Hematopoietic multipotent progenitor cell treated with erythropoietin and hydrocortisone succinate and interleukin-3 and kit ligand, for 6 days (in vitro differentiated cells): ENCODE measurements around the gene BTG2.

Source experiments
- DNase-seq: peaks from one replicate; pipeline ENCODE4 v3.0.0-alpha.2; 2015

BTG2 gene

GRCh38 chr1:203320591-203321272, 15.4 kb downstream of the BTG2 start:
- DNase-seq: peak; percentile 82

GRCh38 chr1:203321273-203322052, 16.1 kb downstream of the BTG2 start:
- DNase-seq: no peak

DNA sequence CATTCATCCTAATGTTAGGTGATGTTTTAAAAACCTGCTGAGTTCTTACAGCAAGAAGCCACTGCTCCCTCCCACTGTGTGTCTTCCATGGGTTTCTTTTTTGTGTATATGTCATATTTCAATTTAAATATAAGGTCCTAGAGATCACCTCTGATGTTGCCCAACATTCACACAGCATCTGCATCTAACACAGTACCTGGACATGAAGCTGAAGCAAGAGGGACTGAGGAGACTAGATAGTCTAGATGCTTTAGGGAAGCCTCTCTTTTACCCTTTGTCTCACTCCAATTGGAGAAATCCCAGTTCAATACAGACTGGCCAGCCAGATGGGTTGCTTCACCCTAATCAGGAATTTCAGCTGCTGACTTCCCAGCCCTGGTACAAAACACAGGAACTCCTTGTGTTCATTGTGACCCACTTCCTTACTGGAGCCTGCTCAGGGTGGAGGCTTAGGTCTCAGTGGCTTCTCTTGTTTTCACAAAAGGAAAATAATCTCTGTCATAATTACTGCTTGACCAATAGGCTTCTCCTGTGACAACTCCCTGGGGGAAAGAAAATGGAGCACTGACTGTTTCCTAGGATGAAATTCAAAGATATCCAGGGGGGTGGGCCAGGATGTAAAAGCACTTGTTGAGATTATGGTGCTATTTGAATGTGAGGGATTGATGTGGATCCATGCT, 17.3 kb downstream of the BTG2 start:
- DNase-seq: no peak

- no peak for DNase-seq
These were observed 18.3 kb downstream of the BTG2 start for GRCh38 chr1:203323587-203323986.

- no peak for DNase-seq
These were observed 19.0 kb downstream of the BTG2 start for GRCh38 chr1:203324105-203325025.

GRCh38 chr1:203325026-203325417, 19.7 kb downstream of the BTG2 start:
- DNase-seq: no peak

DNA sequence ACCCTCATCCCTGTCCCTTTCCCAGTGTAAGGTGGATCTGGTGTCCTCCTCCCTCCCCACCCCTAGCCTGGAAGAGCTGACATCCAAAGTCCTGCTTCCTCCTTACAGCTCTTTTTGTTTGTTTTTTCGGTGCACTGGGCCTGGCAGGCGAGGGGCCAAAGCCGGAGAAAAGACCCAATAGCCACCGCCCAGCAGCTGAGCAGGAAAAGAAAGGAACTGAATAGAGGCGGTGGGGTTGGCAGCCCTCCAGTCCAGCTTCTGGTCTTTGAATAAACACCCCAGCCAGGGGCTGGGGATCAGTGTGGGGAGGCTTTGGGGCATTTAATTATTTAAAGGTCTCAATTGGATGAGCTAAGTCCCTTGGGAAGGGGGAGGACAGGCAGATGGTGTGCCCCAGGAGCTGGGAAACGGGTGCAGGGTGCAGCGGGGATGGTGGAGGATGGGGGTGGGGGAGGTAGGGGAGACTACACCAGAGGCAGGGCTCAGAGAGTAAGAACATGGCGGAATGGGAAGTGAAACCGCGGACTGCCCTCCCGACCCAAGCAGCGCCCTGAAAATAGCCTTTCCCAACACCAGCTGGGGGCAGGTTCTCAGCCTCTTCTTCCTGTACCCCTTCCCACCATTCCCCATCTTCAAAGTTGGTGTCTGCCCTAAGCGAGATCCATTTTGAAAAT, 20.2 kb downstream of the BTG2 start:
- no peak for DNase-seq

GRCh38 chr1:203326830-203327683, 21.7 kb downstream of the BTG2 start:
- peak; percentile 95 for DNase-seq

DNA sequence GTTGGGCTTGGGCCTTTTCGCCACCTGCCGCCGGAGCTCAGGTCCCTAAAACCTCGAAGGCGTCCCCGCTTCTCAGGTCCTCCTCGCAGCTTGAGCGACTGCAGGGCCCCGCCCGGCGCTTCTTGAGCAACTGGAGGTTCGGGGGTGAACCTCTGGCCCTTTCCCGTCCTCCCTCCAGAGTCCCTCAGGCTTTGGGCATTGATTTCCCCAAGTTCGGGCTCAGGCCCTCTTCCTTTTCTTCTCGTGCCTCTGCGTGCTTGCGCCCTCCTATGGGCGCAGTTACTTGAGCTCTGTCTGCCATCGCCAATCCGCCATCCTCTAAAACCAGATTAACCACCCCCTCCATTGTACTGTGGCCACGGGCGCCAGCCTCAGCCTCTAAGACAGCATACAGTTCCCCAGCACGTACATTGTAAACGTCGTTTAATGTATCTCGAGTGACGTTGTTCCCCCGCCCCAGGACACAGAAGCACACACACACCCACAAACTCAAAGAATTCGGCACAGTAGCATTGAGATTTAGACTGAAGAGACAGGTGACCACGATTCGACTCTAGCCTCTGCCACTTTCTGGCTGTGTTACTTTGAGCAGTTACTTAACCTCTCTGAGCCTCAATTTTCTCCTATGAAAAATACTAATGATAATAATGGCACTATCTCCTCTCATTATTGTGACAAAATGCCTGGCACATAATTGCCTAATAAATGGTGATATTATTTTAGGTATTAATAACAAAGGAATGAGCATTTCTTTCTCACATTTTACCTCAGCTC, 22.6 kb downstream of the BTG2 start:
- peak; percentile 78 for DNase-seq

DNA sequence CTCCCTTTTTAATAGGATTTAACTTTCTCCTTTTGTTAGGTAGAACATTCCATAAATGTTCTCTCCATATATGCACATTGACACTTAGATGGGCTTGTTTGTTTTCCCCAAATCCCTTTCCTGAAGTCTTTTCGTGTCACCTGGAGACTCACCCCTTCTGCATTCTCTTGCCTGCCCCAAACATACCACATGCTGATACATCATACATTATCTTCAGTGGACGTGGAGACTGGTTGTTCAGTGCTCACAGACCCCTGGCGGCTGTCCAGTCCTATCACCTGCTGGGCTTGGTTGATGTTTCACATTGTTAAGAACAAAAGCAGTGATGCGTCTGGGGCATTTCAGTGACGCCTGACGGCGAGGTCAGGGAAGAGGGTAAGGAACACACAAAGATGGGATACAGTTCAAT, 23.4 kb downstream of the BTG2 start:
- no peak for DNase-seq

GRCh38 chr1:203331224-203331623, 25.9 kb downstream of the BTG2 start:
- no peak for DNase-seq

DNA sequence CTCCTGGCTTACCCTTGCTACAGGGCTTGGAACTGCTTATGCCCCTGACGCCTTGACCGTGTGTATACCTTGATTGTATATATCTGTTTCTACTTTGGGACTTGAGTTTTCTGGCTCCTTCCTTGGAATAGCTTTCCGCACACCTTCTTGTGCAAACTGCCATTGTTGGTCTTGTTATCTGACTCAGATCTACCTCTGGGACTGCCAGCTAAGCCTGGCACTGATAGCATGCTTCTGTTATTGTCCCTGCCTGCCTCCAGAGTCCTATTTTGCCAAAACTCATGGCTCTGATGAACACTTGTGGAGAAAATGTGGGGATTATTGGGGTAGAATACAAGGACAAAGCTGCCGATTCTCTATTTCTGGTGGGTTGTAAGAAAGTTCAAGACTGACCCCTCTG, 30.2 kb downstream of the BTG2 start:
- no peak for DNase-seq

- DNase-seq: no peak
These were observed 30.8 kb downstream of the BTG2 start for GRCh38 chr1:203336097-203336496.

DNA sequence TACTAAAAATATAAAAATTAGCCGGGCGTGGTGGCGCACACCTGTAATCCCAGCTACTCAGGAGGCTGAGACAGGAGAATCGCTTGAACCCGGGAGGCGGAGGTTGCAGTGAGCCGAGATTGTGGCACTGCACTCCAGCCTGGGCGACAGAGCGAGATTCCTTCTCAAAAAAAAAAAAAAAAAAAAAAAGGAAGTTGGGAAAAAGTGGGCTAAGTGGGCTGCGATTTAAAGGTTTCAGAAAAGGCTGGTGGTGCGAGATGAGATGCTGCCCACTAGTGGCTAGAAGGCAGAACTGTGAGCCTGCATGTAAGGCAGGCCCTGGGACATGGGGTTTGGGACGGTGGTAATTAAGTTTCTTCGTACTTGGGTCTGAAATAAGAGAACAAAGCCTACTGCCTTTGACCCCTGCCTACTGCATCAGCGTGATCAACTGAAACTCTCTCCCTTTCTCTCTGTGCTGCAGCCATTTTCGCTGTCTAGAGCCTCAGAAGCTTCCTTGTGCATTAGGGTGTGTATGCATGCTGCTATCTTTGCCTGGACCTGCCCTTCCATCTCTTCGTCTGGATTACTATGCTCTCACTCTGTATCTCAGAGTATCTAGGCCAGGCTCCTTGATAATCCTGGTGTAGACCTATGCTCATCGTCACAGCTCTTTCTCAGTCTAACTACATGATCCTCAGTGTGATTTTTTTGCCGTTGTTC, 33.2 kb downstream of the BTG2 start:
- peak; percentile 82 for DNase-seq

- DNase-seq: peak; percentile 91
These were observed 34.9 kb downstream of the BTG2 start for GRCh38 chr1:203340112-203340790.

DNA sequence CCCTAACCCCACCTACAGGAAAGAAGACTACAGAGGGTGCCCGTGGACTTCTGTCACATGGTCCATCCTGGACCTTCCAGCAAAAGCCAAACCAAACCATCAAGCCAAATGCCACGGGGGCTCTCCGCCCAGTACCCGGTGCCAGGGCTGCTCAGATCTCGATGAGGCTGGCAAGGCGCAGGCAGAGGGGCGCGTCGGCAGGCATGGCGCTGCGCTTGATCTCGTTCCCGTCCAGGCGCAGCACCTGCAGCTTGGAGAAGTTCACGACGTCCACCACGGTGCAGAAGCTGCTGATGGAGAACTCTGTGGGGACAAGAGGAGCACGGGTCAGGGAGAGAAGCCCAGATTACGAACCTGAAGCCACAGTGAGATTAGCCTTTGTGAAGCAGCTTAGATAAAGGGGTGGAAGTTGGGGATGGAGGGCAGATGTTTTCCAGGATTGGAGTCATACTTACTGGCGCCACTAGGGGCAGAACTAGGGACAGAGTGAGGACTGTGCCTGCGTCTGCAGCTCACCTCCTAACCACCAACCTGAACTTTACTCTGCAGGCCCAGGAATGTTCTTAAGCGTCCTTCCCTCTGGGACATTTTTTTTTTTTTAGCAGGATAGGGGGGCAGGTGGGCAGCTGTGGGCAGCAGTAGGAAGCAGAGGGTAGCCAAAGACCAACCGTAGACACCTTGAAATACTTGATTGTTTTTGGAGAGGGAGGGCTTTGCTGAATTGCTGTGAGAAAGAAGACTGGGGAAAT, 37.0 kb downstream of the BTG2 start:
- DNase-seq: peak; percentile 70

DNA sequence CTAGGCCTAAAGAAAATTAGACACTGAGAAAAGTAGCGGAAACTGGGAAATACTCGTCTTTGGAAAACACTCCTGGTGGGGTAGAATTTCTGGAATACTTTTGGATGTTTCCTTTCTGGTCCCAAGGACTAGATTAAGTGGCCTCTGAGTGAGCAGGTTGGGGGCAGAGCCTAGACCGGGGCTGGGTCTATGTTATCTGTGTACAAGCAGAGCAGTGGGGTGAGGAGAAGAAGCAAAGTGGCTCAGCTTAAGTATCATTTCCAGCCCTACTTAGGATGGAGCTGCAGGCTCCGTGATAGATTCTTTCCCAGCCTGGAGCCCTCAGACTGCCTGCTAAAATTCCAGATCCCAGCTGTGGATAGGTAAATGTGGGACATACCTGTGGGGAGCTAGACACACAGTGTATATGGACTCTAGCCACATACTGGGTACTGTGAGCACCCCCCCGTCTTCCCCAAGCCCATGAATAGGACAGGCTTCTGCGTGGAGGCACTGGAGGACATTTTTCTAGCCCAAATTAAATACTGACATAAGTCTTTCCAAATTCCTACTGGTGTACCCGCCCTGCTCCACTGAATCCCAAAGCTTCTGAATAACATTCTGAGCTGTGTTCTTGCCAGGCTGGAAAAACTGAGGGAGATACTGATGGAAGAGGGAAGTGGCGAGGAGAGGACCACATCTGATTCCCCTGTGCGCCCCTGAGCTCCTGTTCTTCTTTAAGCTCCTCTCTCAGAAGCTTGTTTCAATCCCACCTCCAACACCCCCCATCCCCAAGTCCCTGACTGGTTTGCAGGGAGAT, 38.8 kb downstream of the BTG2 start:
- no peak for DNase-seq
